Breast epithelium (tissue), 4 donors: ENCODE results near the gene CNTD1. TPM values are rescaled to one million over a fixed set of nuclear protein-coding genes. Genes with fewer than 3 reads are reported as not detected.
A peak's percentile ranks its signal among the peaks of the same experiment; 100 is the strongest.

Experiments
- DNase-seq, 2 donors: peaks; one replicate each; pipeline ENCODE4 v3.0.0-alpha.2; 2019; ENCODE audit warnings: low spot score in 2 of 2
- H3K27ac ChIP-seq, 2 donors: fragments of 200-600 bp; sonication (generic) in 1 of 2; one replicate each; pipeline ENCODE4 v1.5.1; 2016 to 2019; ENCODE audit warnings: mild to moderate bottlenecking in 1 of 2
- H3K27me3 ChIP-seq, 2 donors: fragments of 200-600 bp; sonication (generic) in 1 of 2; one replicate each; pipeline versions ENCODE4 v1.5.1 to v1.6.0; 2017 to 2019; ENCODE audit warnings: control low read depth in 1 of 2, mild to moderate bottlenecking in 1 of 2
- H3K36me3 ChIP-seq: fragments of 200-600 bp; one replicate; pipeline ENCODE4 v1.5.1; 2019
- H3K4me1 ChIP-seq, 2 donors: fragments of 200-600 bp; sonication (generic); one replicate each; pipeline ENCODE4 v1.5.1; 2016 to 2019; ENCODE audit warnings: control low read depth in 1 of 2
- H3K4me3 ChIP-seq, 3 donors: fragments of 200-600 bp; sonication (generic); 1 replicate in 2 of 3; 2 replicates in 1 of 3; pipeline ENCODE4 v1.5.1; 2016 to 2019; ENCODE audit warnings: mild to moderate bottlenecking in 3 of 3, moderate library complexity in 2 of 3
- H3K9me3 ChIP-seq, 2 donors: fragments of 200-600 bp; sonication (generic) in 1 of 2; one replicate each; pipeline ENCODE4 v1.5.1; 2016 to 2019; ENCODE audit warnings: control low read depth in 1 of 2
- CTCF ChIP-seq, 3 donors: fragments of 450-650 bp; IDR thresholded peaks; one replicate each; pipeline ENCODE4 v1.5.1; 2016 to 2017; ENCODE audit warnings: antibody characterized with exemption in 3 of 3, mild to moderate bottlenecking in 3 of 3, moderate library complexity in 3 of 3
- POLR2A ChIP-seq: fragments of 450-650 bp; IDR thresholded peaks from one replicate; pipeline ENCODE4 v1.6.1; 2016; ENCODE audit warnings: antibody characterized with exemption, mild to moderate bottlenecking, moderate library complexity
- POLR2AphosphoS5 ChIP-seq, 3 donors: sonication (generic); formaldehyde crosslinking; IDR thresholded peaks; one replicate each; pipeline ENCODE4 v1.6.1; 2017; ENCODE audit warnings: antibody characterized with exemption in 3 of 3
- intact Hi-C: fragments of 100-400 bp; cut with DNase I; formaldehyde crosslinking; loops from one replicate; pipeline ENCODE4 v1.15.1; 2023; ENCODE audit warnings: low total_unique reads
- total RNA-seq, 3 donors: library from RNA; depleted of rRNA; stranded (reverse); fragments of >200 nt; gene quantifications; one replicate each; pipeline ENCODE4 v1.1.0, GENCODE V29; 2016

Gene CNTD1
- total RNA-seq, 3 donors from 2014 or later: 0.59 TPM; not detected in 2

- Histone ChIP-seq H3K36me3 (peaks cover 3% of the 10 kb centered on the region), H3K9me3 (no peaks in the 10 kb centered on the region), H3K4me3 (no peak overlapping the region), H3K4me1 (no peaks in the 10 kb centered on the region), H3K27me3 (no peaks in the 10 kb centered on the region), H3K27ac (no peak overlapping the region)
- no peak for DNase-seq
- TF ChIP-seq CTCF (IDR thresholded peaks at IDR 0.05): no peak
- TF ChIP-seq POLR2A: no peak
- TF ChIP-seq POLR2AphosphoS5 (IDR thresholded peaks at IDR 0.05): no peak
- intact Hi-C loops: loop anchor here (5.0 kb wide), 1 partner anchor 813 kb away; no protein-coding TSS in a partner anchor
Observed at GRCh38 chr17:42775534-42776098, 23.0 kb upstream of the CNTD1 start.

- TF ChIP-seq POLR2A (no peak), POLR2AphosphoS5 (IDR thresholded peaks at IDR 0.05) (no peak), CTCF (IDR thresholded peaks at IDR 0.05) (no peak)
- Histone ChIP-seq H3K4me3 (no peak overlapping the region), H3K9me3 (no peaks in the 10 kb centered on the region), H3K36me3 (peaks cover 3% of the 10 kb centered on the region), H3K4me1 (no peaks in the 10 kb centered on the region), H3K27ac (no peak overlapping the region), H3K27me3 (peaks cover 0 to 18% of the 10 kb centered on the region in 2 donors)
- no peak for DNase-seq
- intact Hi-C loops: loop anchor here (5.0 kb wide), 1 partner anchor 816 kb away; no protein-coding TSS in a partner anchor
Observed at GRCh38 chr17:42778570-42778969, 20.1 kb upstream of the CNTD1 start.

GRCh38 chr17:42779304-42779935, 19.2 kb upstream of the CNTD1 start:
- intact Hi-C loops: loop anchor here (5.0 kb wide), 1 partner anchor 817 kb away; no protein-coding TSS in a partner anchor
- peak overlapping the region; percentile 10 to 61 for H3K27ac ChIP-seq
- H3K9me3 ChIP-seq: no peaks in the 10 kb centered on the region
- no peaks in the 10 kb centered on the region for H3K4me1 ChIP-seq
- H3K4me3 ChIP-seq: no peak overlapping the region
- H3K36me3 ChIP-seq: peaks cover 3% of the 10 kb centered on the region
- no peak for TF ChIP-seq CTCF (IDR thresholded peaks at IDR 0.05)
- no peak for TF ChIP-seq POLR2AphosphoS5 (IDR thresholded peaks at IDR 0.05)
- no peak for TF ChIP-seq POLR2A
- DNase-seq: no peak
- H3K27me3 ChIP-seq: peaks cover 0 to 26% of the 10 kb centered on the region in 2 donors

- Histone ChIP-seq H3K4me1 (no peaks in the 10 kb centered on the region), H3K9me3 (no peaks in the 10 kb centered on the region), H3K27ac (peak within 1 kb of the TSS; percentile 10 to 61), H3K36me3 (peaks cover 3% of the 10 kb centered on the region), H3K4me3 (peak within 1 kb of the TSS; percentile 27 to 70 (median 57)), H3K27me3 (peaks cover 0 to 27% of the 10 kb centered on the region in 2 donors)
- no peak for DNase-seq
- intact Hi-C loops: loop anchor here (5.0 kb wide), 1 partner anchor 818 kb away; no protein-coding TSS in a partner anchor
- TF ChIP-seq POLR2AphosphoS5 (IDR thresholded peaks at IDR 0.05) (no peak), POLR2A (no peak), CTCF (IDR thresholded peaks at IDR 0.05) (no peak)
Observed at GRCh38 chr17:42779936-42780850, 18.5 kb upstream of the CNTD1 start, which contains the start of gene WNK4. Gene WNK4 (plus strand): TSS chr17:42780610. CDS start chr17:42780699, 89 bp downstream.
